GM12892 (cell line): ENCODE measurements around the gene SNRPB.

Experiments
- POLR2A ChIP-seq: IDR thresholded peaks from 2 replicates; pipeline ENCODE4 v1.6.1; 2011; ENCODE audit warnings: low read depth, low read length, control low read depth
- POLR2AphosphoS5 ChIP-seq: IDR thresholded peaks from 2 replicates; pipeline ENCODE4 v1.6.1; 2011; ENCODE audit warnings: low read depth, low read length, control low read depth

DNA sequence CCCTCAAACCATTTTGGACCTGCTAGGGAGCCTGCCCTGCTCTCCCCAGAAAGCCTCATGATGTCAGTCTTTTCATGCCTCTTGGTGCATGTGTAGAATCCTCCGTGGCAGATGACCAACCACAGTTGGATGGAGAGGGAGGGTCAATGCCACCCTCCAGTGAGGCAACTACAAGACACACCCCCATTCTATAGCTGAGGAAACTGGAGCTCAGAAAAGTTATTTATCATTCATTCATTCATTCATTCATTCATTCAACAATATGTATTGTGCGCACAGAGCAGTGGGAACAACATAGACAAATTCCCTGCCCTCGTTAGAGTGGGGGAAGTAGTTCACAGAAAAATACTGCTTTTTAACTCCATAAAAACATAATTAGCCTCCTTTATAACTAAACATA is 16.8 kb downstream of the SNRPB start:
- no peak for TF ChIP-seq POLR2A
- no peak for TF ChIP-seq POLR2AphosphoS5
